NB4 (cell line): ENCODE data around the gene TELO2.

Source experiments
- DNase-seq: peaks from one replicate; pipeline ENCODE4 v3.0.0; 2010; ENCODE audit warnings: low read depth
- H3K4me3 ChIP-seq: one replicate; pipeline ENCODE4 v1.5.1; 2011; ENCODE audit warnings: mild to moderate bottlenecking, low read depth, low read length, moderate library complexity
- CTCF ChIP-seq: IDR thresholded peaks from one replicate; pipeline ENCODE4 v1.5.1; 2012; ENCODE audit warnings: low read depth, low read length
- MAX ChIP-seq: IDR thresholded peaks from 2 replicates; pipeline ENCODE4 v1.6.1; 2011; ENCODE audit warnings: low read depth, low read length
- MYC ChIP-seq: IDR thresholded peaks from 2 replicates; pipeline ENCODE4 v1.6.1; 2011; ENCODE audit warnings: low read depth, low read length
- POLR2A ChIP-seq: IDR thresholded peaks from 2 replicates; pipeline ENCODE4 v1.6.1; 2011; ENCODE audit warnings: mild to moderate bottlenecking; ENCODE audit not compliant: insufficient read length; ENCODE audit errors: extremely low read depth

The TELO2 gene

GRCh38 chr16:1502092-1503004, 9.2 kb downstream of the TELO2 start:
- H3K4me3 ChIP-seq = no peak overlapping the region
- no peak for DNase-seq

GRCh38 chr16:1503110-1503955, 10.2 kb downstream of the TELO2 start:
- TF ChIP-seq MYC = no peak
- TF ChIP-seq POLR2A = no peak
- no peak for TF ChIP-seq MAX
- TF ChIP-seq CTCF = no peak
- H3K4me3 ChIP-seq = no peak overlapping the region
- no peak for DNase-seq

More at GRCh38 chr16:1502092-1503004, 9.2 kb downstream of the TELO2 start:
- TF ChIP-seq CTCF (no peak), MAX (no peak), MYC (no peak), POLR2A (no peak)

GRCh38 chr16:1505073-1505844, 12.1 kb downstream of the TELO2 start:
- TF ChIP-seq MAX (no peak), CTCF (no peak), POLR2A (no peak), MYC (no peak)
- H3K4me3 ChIP-seq = no peak overlapping the region
- no peak for DNase-seq

- DNase-seq = no peak
Observed at GRCh38 chr16:1505912-1506311, 12.8 kb downstream of the TELO2 start.

GRCh38 chr16:1506494-1507213, 13.5 kb downstream of the TELO2 start:
- H3K4me3 ChIP-seq = no peak overlapping the region
- no peak for DNase-seq
- TF ChIP-seq POLR2A (no peak), MAX (no peak), MYC (no peak), CTCF (no peak)

More at GRCh38 chr16:1505912-1506311, 12.8 kb downstream of the TELO2 start:
- no peak overlapping the region for H3K4me3 ChIP-seq
- TF ChIP-seq MAX (no peak), POLR2A (no peak), MYC (no peak)
